H1 (cell line): ENCODE data around the gene UNC119. TPM values are rescaled to one million over a fixed set of nuclear protein-coding genes. Genes with fewer than 3 reads are reported as not detected.

Source experiments
- CTCF ChIA-PET: fragments of 300-600 bp; sonication (Branson Sonifier 250); formaldehyde crosslinking; loops from one replicate; lab custom pipeline; 2021; ENCODE audit not compliant: partially characterized antibody; lab: Charles Lee
- POLR2A ChIA-PET: fragments of 300-600 bp; sonication (Branson Sonifier 250); formaldehyde crosslinking; loops from one replicate; lab custom pipeline; 2021; ENCODE audit warnings: inconsistent platforms; ENCODE audit not compliant: partially characterized antibody; lab: Charles Lee
- DNase-seq, 2 experiments: peaks; one replicate each; pipeline versions ENCODE4 v3.0.0 to v3.0.0-alpha.2; 2010 to 2022; ENCODE audit warnings: low spot score in 2 of 2, low read depth in 1 of 2, mixed read lengths in 1 of 2
- FAIRE-seq: peaks from 2 replicates; lab custom pipeline; 2011; peaks lifted over from hg19 to GRCh38; lab: Jason Lieb, UNC
- H2AFZ ChIP-seq: 2 replicates; pipeline ENCODE4 v1.8.1; 2012; ENCODE audit warnings: low read length, inconsistent platforms
- H2AK5ac ChIP-seq: 2 replicates; pipeline ENCODE4 v1.6.1; 2013; ENCODE audit warnings: low read depth, low read length
- H2BK120ac ChIP-seq: replicated peaks from 2 replicates; pipeline ENCODE3; 2013; ENCODE audit warnings: low read depth, low read length, inconsistent platforms
- H2BK12ac ChIP-seq: 2 replicates; pipeline ENCODE4 v1.6.1; 2013; ENCODE audit warnings: low read depth, low read length
- H2BK15ac ChIP-seq: 2 replicates; pipeline ENCODE4 v1.6.1; 2013; ENCODE audit warnings: low read length
- H2BK20ac ChIP-seq: 2 replicates; pipeline ENCODE4 v1.6.1; 2013; ENCODE audit warnings: low read length
- H2BK5ac ChIP-seq: 2 replicates; pipeline ENCODE4 v1.6.1; 2013; ENCODE audit warnings: low read depth, low read length
- H3K14ac ChIP-seq: 2 replicates; pipeline ENCODE4 v1.6.1; 2013; ENCODE audit warnings: inconsistent platforms; ENCODE audit not compliant: insufficient read length
- H3K18ac ChIP-seq: 2 replicates; pipeline ENCODE4 v1.6.1; 2013; ENCODE audit warnings: low read length; ENCODE audit errors: extremely low read depth
- H3K23ac ChIP-seq: 2 replicates; pipeline ENCODE4 v1.6.1; 2013; ENCODE audit warnings: inconsistent platforms; ENCODE audit not compliant: insufficient read length
- H3K23me2 ChIP-seq: 2 replicates; pipeline ENCODE4 v1.6.1; 2013; ENCODE audit warnings: low read depth, low read length
- H3K27ac ChIP-seq: 2 replicates; pipeline ENCODE4 v1.6.1; 2011; ENCODE audit warnings: low read depth, low read length, inconsistent platforms
- H3K27me3 ChIP-seq, 4 experiments: replicated peaks in 1 of 4; 1 replicate in 1 of 4; 2 replicates in 3 of 4; pipeline versions ENCODE4 v1.6.1 to v1.8.1; 2011 to 2013; ENCODE audit warnings: low read length in 3 of 4, mild to moderate bottlenecking in 3 of 4, inconsistent platforms in 2 of 4, mixed read lengths in 2 of 4, moderate library complexity in 1 of 4; ENCODE audit not compliant: control insufficient read depth in 3 of 4, insufficient read depth in 3 of 4; ENCODE audit errors: extremely low read depth in 1 of 4
- H3K36me3 ChIP-seq, 4 experiments: 2 replicates each; pipeline versions ENCODE4 v1.6.1 to v1.8.1; 2011 to 2013; ENCODE audit warnings: mild to moderate bottlenecking in 4 of 4, low read length in 3 of 4, moderate library complexity in 2 of 4, control low read depth in 1 of 4, inconsistent platforms in 1 of 4; ENCODE audit not compliant: insufficient read depth in 4 of 4, control insufficient read depth in 2 of 4
- H3K4ac ChIP-seq: replicated peaks from 2 replicates; pipeline ENCODE3; 2013; ENCODE audit warnings: low read length, low read depth, mixed read lengths, inconsistent platforms; ENCODE audit not compliant: insufficient read length
- H3K4me1 ChIP-seq, 4 experiments: replicated peaks in 1 of 4; 1 replicate in 1 of 4; 2 replicates in 3 of 4; pipeline versions ENCODE4 v1.6.1 to v1.8.1; 2011 to 2013; ENCODE audit warnings: low read length in 3 of 4, inconsistent platforms in 2 of 4, mixed read lengths in 1 of 4; ENCODE audit not compliant: insufficient read depth in 4 of 4, control insufficient read depth in 3 of 4
- H3K4me2 ChIP-seq, 2 experiments: 2 replicates each; pipeline versions ENCODE4 v1.6.1 to v1.8.1; 2011 to 2013; ENCODE audit warnings: low read depth in 2 of 2, low read length in 2 of 2, control low read depth in 1 of 2, inconsistent platforms in 1 of 2, mild to moderate bottlenecking in 1 of 2; ENCODE audit not compliant: insufficient read depth in 1 of 2
- H3K4me3 ChIP-seq, 4 experiments: fragments of 200-600, 300-600 bp in 1 of 4; sonication (generic), shearing (Covaris generic), sonication (Bioruptor Twin) in 1 of 4; 2 replicates each; pipeline versions ENCODE4 v1.5.1 to v1.8.1; 2011 to 2016; ENCODE audit warnings: low read length in 4 of 4, low read depth in 3 of 4, control low read depth in 2 of 4, inconsistent platforms in 2 of 4, mild to moderate bottlenecking in 2 of 4, mixed read lengths in 1 of 4, moderate library complexity in 1 of 4; ENCODE audit not compliant: insufficient read depth in 2 of 4; ENCODE audit errors: extremely low read depth in 1 of 4
- H3K56ac ChIP-seq: replicated peaks from 2 replicates; pipeline ENCODE3; 2013; ENCODE audit warnings: low read depth, mild to moderate bottlenecking, mixed read lengths, low read length, inconsistent platforms; ENCODE audit not compliant: insufficient read length
- H3K79me1 ChIP-seq: 2 replicates; pipeline ENCODE4 v1.6.1; 2013; ENCODE audit warnings: low read depth, low read length, control low read depth
- H3K79me2 ChIP-seq, 2 experiments: 2 replicates each; pipeline versions ENCODE4 v1.6.1 to v1.8.1; 2012 to 2013; ENCODE audit warnings: low read length in 2 of 2, mild to moderate bottlenecking in 2 of 2, inconsistent platforms in 1 of 2; ENCODE audit not compliant: insufficient read depth in 2 of 2, control insufficient read depth in 1 of 2
- H3K9ac ChIP-seq, 4 experiments: replicated peaks in 1 of 4; 1 replicate in 1 of 4; 2 replicates in 3 of 4; pipeline versions ENCODE4 v1.6.1 to v1.8.1; 2011 to 2013; ENCODE audit warnings: low read depth in 3 of 4, low read length in 3 of 4, control low read depth in 2 of 4, mild to moderate bottlenecking in 2 of 4, moderate library complexity in 2 of 4, inconsistent platforms in 1 of 4; ENCODE audit errors: extremely low read depth in 1 of 4
- H3K9me3 ChIP-seq, 2 experiments: 2 replicates each; pipeline versions ENCODE4 v1.6.1 to v1.8.1; 2012 to 2013; ENCODE audit warnings: mild to moderate bottlenecking in 2 of 2, moderate library complexity in 2 of 2, control low read depth in 1 of 2, inconsistent platforms in 1 of 2, low read depth in 1 of 2, low read length in 1 of 2, mixed read lengths in 1 of 2; ENCODE audit not compliant: insufficient read depth in 2 of 2
- H4K20me1 ChIP-seq, 2 experiments: replicated peaks in 1 of 2; 2 replicates each; pipeline versions ENCODE3 to v1.8.1; 2011 to 2013; ENCODE audit warnings: inconsistent platforms in 2 of 2, low read length in 2 of 2, mild to moderate bottlenecking in 1 of 2; ENCODE audit not compliant: insufficient read depth in 2 of 2, control insufficient read depth in 1 of 2
- H4K5ac ChIP-seq: 2 replicates; pipeline ENCODE4 v1.6.1; 2013; ENCODE audit warnings: low read length, low read depth, mixed read lengths, inconsistent platforms; ENCODE audit not compliant: insufficient read length
- H4K8ac ChIP-seq: 2 replicates; pipeline ENCODE4 v1.8.0; 2013; ENCODE audit warnings: mild to moderate bottlenecking, moderate library complexity, low read length, inconsistent platforms; ENCODE audit not compliant: insufficient read depth; ENCODE audit errors: extremely low read depth
- H4K91ac ChIP-seq: replicated peaks from 2 replicates; pipeline ENCODE3; 2013; ENCODE audit warnings: low read length, mixed read lengths, inconsistent platforms; ENCODE audit not compliant: insufficient read length
- ASH2L ChIP-seq: fragments of 200-600, 300-600 bp; sonication (generic); IDR thresholded peaks from one replicate; pipeline ENCODE4 v1.7.1; 2017; ENCODE audit warnings: low read length
- BCL11A ChIP-seq, 2 experiments: IDR thresholded peaks; one replicate each; pipeline ENCODE4 v1.6.1; 2011; ENCODE audit warnings: low read depth in 2 of 2, low read length in 2 of 2, mild to moderate bottlenecking in 2 of 2
- CBX5 ChIP-seq: fragments of 300-800, 300-1000 bp; sonication (generic); IDR thresholded peaks from 2 replicates; pipeline ENCODE4 v1.7.1; 2016; ENCODE audit warnings: antibody characterized with exemption, low read length, low read depth
- FOSL1 ChIP-seq: IDR thresholded peaks from 2 replicates; pipeline ENCODE4 v1.6.1; 2011; ENCODE audit warnings: mild to moderate bottlenecking, low read depth, low read length, moderate library complexity; ENCODE audit not compliant: insufficient read depth
- HDAC2 ChIP-seq, 2 experiments: fragments of 300-600 bp in 1 of 2; sonication (generic) in 1 of 2; IDR thresholded peaks; 2 replicates each; pipeline ENCODE4 v1.6.1; 2011 to 2012; ENCODE audit warnings: low read depth in 2 of 2, low read length in 2 of 2, mild to moderate bottlenecking in 2 of 2, moderate library complexity in 2 of 2, borderline replicate concordance in 1 of 2, inconsistent platforms in 1 of 2
- KDM4A ChIP-seq: IDR thresholded peaks from one replicate; pipeline ENCODE4 v1.7.1; 2012; ENCODE audit warnings: low read depth, mild to moderate bottlenecking, moderate library complexity, low read length, inconsistent platforms; ENCODE audit not compliant: severe bottlenecking
- MAFK ChIP-seq: IDR thresholded peaks from 2 replicates; pipeline ENCODE4 v1.6.1; 2012; ENCODE audit warnings: low read depth, mild to moderate bottlenecking, improper control_type of control experiment, low read length
- RNF2 ChIP-seq: fragments of 200-900, 300-1000 bp; sonication (generic); IDR thresholded peaks from 2 replicates; pipeline ENCODE4 v1.7.1; 2016; ENCODE audit warnings: borderline replicate concordance, low read depth, mild to moderate bottlenecking, antibody characterized with exemption, low read length; ENCODE audit not compliant: poor library complexity, severe bottlenecking; ENCODE audit errors: missing control alignments
- SIRT6 ChIP-seq: IDR thresholded peaks from one replicate; pipeline ENCODE4 v1.7.1; 2012; ENCODE audit warnings: low read length, inconsistent platforms
- SP4 ChIP-seq: IDR thresholded peaks from 2 replicates; pipeline ENCODE4 v1.6.1; 2012; ENCODE audit warnings: low read length, inconsistent platforms
- TAF7 ChIP-seq: optimal IDR thresholded peaks from 2 replicates; pipeline ENCODE3; 2011; ENCODE audit warnings: low read depth, mild to moderate bottlenecking, inconsistent platforms, low read length, moderate library complexity, borderline replicate concordance
- TBP ChIP-seq: IDR thresholded peaks from 2 replicates; pipeline ENCODE4 v1.6.1; 2011; ENCODE audit warnings: low read depth, low read length, improper control_type of control experiment
- TEAD4 ChIP-seq: IDR thresholded peaks from 2 replicates; pipeline ENCODE4 v1.6.1; 2012; ENCODE audit warnings: low read depth, low read length, inconsistent platforms, mixed read lengths
- WGBS, 2 experiments: shearing (Covaris generic) in 1 of 2; methylation state at CpG; one replicate each; pipeline versions ENCODE4 v1.1.6 to v1.1.7; 2013 to 2015; ENCODE audit warnings: low lambda C conversion rate in 2 of 2, mixed read lengths in 2 of 2, inconsistent platforms in 1 of 2, low coverage in 1 of 2, missing lambda C conversion rate in 1 of 2; ENCODE audit not compliant: insufficient replicate concordance in 2 of 2, insufficient coverage in 1 of 2, insufficient read length in 1 of 2; ENCODE audit errors: extremely low coverage in 1 of 2, missing lambda C conversion rate in 1 of 2; 5-methylcytosine and 5-hydroxymethylcytosine counted together
- polyA plus RNA-seq, 7 experiments: library from polyadenylated mRNA; depleted of rRNA in 3 of 7; stranded (reverse) in 5 of 7; unstranded in 2 of 7; fragments of >200 nt in 5 of 7; fragments of 200-250 nt in 2 of 7; gene quantifications; 1 replicate in 5 of 7; 2 replicates in 1 of 7; 4 replicates in 1 of 7; pipeline versions ENCODE4 v1.2.1 to v1.2.3, GENCODE V29; 2011 to 2013; ENCODE audit warnings: missing spikeins in 2 of 7, mixed read lengths in 2 of 7
- total RNA-seq: library from RNA; stranded (reverse); fragmentation: NEBNext Ultra II Directional; extraction: Animal tissue kit (Norgen Biotek cat#: 25700); gene quantifications from 2 replicates; pipeline ENCODE4 v1.2.1, GENCODE V29; 2021

UNC119 gene
- total and polyA plus RNA-seq, 2 of the 8 experiments (the other 6 are each of a cell fraction or from before 2014, with no cell fraction given), result 43.5 to 94.4 TPM

DNA sequence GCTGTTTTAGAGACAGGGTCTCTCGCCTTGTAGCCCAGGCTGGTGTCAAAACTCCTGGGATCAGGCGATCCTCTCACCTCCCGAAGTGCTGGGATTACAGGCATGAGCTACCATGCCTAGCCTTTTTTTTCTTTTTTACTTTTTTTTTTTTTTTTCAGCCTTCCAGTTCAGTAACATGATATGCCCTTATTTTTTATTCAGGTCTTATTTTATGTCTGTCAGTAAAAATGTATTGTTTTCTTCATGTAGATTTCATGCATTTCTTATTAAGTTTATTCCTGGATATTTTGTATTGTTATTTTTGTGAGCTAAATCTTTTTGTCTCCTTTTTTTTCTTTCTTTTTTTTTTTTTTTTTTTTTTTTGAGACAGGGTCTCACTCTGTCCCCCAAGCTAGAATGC is 49.0 kb downstream of the UNC119 start:
- 81% methylated on average over 3 of the region's 3 CpGs; no CpG with 5 or more reads in 1 of the 2 experiments for WGBS, 2 experiments
- no peak overlapping the region for H3K18ac ChIP-seq
- no peak overlapping the region for H3K4me3 ChIP-seq
- H2BK5ac ChIP-seq, result no peak overlapping the region
- H3K23ac ChIP-seq, result no peak overlapping the region
- no peak overlapping the region for H3K9ac ChIP-seq
- no peaks in the 10 kb centered on the region for H3K23me2 ChIP-seq
- no peak overlapping the region for H3K4me2 ChIP-seq
- H2BK120ac ChIP-seq, result no peak overlapping the region
- POLR2A ChIA-PET, result interaction anchor here (0.8 to 1.2 kb wide), 3 partner anchors 11 to 44 kb away, joined by 3 to 5 read pairs (median 3); no protein-coding TSS in a partner anchor
- TF ChIP-seq SIRT6 (no peak), MAFK (no peak), HDAC2 (IDR thresholded peaks at IDR 0.05; ENCODE audit: borderline replicate concordance in 1 of 2, low read depth in 2 of 2, low read length in 2 of 2) (no peak), SP4 (no peak), BCL11A (IDR thresholded peaks at IDR 0.05; ENCODE audit: low read depth in 2 of 2, low read length in 2 of 2) (no peak), RNF2 (no peak), TAF7 (no peak), TEAD4 (no peak), CBX5 (no peak), ASH2L (no peak), TBP (no peak), FOSL1 (no peak), KDM4A (no peak)
- no peak overlapping the region for H2BK15ac ChIP-seq
- H3K4ac ChIP-seq, result no peak overlapping the region
- no peak overlapping the region for H4K5ac ChIP-seq
- no peak overlapping the region for H2AFZ ChIP-seq
- no peak overlapping the region for H3K56ac ChIP-seq
- no peak overlapping the region for H4K91ac ChIP-seq
- no peaks in the 10 kb centered on the region for H4K20me1 ChIP-seq
- no peak overlapping the region for H3K14ac ChIP-seq
- peaks cover 0 to 33% (median 12%) of the 10 kb centered on the region in 4 experiments; a peak in 6 of 7 replicates for H3K4me1 ChIP-seq
- no peak overlapping the region for H2BK20ac ChIP-seq
- no peaks in the 10 kb centered on the region for H3K79me2 ChIP-seq
- no peak overlapping the region for H4K8ac ChIP-seq
- no peak overlapping the region for H2AK5ac ChIP-seq
- CTCF ChIA-PET, result interaction anchor here (1.1 to 21.4 kb wide), 8 partner anchors 9 to 122 kb away, joined by 3 to 547 read pairs (median 4); partner anchors contain the start of gene UNC119
- H3K36me3 ChIP-seq, result no peaks in the 10 kb centered on the region
- H3K79me1 ChIP-seq, result no peaks in the 10 kb centered on the region
- no peak overlapping the region for H3K27ac ChIP-seq
- H3K9me3 ChIP-seq, result no peaks in the 10 kb centered on the region
- DNase-seq (no peak), FAIRE-seq (no peak)
- peaks cover 0 to 5% (median 2%) of the 10 kb centered on the region in 4 experiments; a peak in 4 of 7 replicates for H3K27me3 ChIP-seq
- H2BK12ac ChIP-seq, result no peak overlapping the region
